ENCODE results near the gene CEP290.

Gene CEP290

DNA sequence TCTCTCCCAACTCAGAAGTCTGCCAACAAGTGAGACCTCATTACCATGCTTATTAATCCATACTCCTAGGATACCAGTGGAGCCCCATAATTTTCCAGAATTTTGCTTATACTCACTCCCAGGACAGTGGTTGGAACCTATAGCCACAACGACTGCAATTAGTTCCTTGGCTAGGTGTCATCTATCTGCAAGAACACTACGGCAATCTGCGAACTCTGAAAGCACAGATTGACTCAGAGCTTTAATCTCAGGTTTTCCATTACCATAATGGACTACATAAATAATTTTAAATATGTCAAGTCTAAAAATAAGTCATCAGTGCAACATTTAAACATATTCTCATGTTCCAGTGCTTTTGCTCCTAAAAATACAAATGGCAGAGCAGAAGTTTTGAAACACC, 33.7 kb upstream of the CEP290 start:
- Histone ChIP-seq H3K4me1 (no peaks in the 10 kb centered on the region), H3K9ac (no peak overlapping the region), H3K27ac (no peak overlapping the region), H2AFZ (no peak overlapping the region), H3K4me2 (ENCODE audit: low read length) (no peak overlapping the region), H3K27me3 (ENCODE audit: control insufficient read depth, insufficient read depth, low read length) (no peaks in the 10 kb centered on the region), H3K4me3 (ENCODE audit: low read depth, low read length) (no peak overlapping the region), H3K9me3 (ENCODE audit: control insufficient read depth, low read length) (no peaks in the 10 kb centered on the region), H3K36me3 (ENCODE audit: control insufficient read depth, insufficient read depth, low read length) (no peaks in the 10 kb centered on the region), H3K79me2 (no peaks in the 10 kb centered on the region)
- TF ChIP-seq, protein P1, sequence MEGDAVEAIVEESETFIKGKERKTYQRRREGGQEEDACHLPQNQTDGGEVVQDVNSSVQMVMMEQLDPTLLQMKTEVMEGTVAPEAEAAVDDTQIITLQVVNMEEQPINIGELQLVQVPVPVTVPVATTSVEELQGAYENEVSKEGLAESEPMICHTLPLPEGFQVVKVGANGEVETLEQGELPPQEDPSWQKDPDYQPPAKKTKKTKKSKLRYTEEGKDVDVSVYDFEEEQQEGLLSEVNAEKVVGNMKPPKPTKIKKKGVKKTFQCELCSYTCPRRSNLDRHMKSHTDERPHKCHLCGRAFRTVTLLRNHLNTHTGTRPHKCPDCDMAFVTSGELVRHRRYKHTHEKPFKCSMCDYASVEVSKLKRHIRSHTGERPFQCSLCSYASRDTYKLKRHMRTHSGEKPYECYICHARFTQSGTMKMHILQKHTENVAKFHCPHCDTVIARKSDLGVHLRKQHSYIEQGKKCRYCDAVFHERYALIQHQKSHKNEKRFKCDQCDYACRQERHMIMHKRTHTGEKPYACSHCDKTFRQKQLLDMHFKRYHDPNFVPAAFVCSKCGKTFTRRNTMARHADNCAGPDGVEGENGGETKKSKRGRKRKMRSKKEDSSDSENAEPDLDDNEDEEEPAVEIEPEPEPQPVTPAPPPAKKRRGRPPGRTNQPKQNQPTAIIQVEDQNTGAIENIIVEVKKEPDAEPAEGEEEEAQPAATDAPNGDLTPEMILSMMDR (IDR thresholded peaks at IDR 0.05): no peak

DNA sequence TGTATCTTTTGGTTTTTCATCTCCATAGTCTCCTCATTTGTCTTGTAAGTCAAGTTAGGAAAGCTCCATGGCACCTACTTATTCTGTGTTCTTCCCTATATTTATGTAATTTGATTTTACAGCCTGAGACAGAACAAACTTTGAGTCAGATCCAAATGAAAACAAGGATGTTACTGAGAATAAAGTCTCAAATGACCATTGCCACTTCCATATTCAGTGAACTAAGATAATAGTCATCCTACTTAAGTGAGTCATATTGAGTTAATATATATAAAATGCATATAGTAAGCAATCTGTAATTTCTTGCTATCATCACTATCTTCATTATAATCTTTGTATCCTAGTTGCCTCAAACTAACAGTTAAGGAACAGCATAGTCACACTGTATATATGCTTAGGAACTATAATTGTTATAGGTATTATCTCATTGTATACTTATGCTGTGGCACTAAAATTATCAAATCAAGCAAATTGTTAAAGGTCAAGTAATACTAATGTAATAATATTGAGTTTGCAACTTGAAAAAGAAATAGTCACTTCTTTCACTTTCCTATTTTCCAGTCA, 31.0 kb upstream of the CEP290 start:
- no peaks in the 10 kb centered on the region for H3K4me1 ChIP-seq
- H3K4me2 ChIP-seq (ENCODE audit: low read length): no peak overlapping the region
- H3K4me3 ChIP-seq (ENCODE audit: low read depth, low read length): no peak overlapping the region
- H3K79me2 ChIP-seq: no peaks in the 10 kb centered on the region
- no peak overlapping the region for H3K9ac ChIP-seq
- no peaks in the 10 kb centered on the region for H3K36me3 ChIP-seq (ENCODE audit: control insufficient read depth, insufficient read depth, low read length)
- H3K27me3 ChIP-seq (ENCODE audit: control insufficient read depth, insufficient read depth, low read length): no peaks in the 10 kb centered on the region
- no peak overlapping the region for H3K27ac ChIP-seq
- H2AFZ ChIP-seq: no peak overlapping the region
- TF ChIP-seq, protein P1 (IDR thresholded peaks at IDR 0.05): no peak
- H3K9me3 ChIP-seq (ENCODE audit: control insufficient read depth, low read length): no peaks in the 10 kb centered on the region

DNA sequence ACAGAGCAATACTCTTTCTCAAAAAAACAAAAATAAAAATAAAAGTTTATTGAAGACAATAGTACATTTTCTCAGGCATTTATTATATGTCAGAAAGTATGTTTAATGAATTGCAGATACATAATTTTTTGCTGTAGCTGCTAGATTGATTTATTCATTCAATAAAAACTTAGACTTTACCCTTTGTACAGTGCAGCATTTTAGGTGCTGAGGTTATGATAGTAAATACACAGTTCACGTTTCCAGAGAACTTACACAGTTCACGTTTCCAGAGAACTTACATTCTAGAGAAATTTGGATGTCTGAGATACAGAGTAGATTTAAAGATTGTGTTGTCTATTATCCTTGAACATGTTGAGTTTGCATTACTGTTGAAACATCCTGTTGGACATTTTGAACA, 25.5 kb upstream of the CEP290 start:
- Histone ChIP-seq H3K27ac (no peak overlapping the region), H2AFZ (no peak overlapping the region), H3K4me2 (ENCODE audit: low read length) (no peak overlapping the region), H3K79me2 (no peaks in the 10 kb centered on the region), H3K4me3 (ENCODE audit: low read depth, low read length) (no peak overlapping the region), H3K9ac (no peak overlapping the region), H3K4me1 (no peaks in the 10 kb centered on the region), H3K36me3 (ENCODE audit: control insufficient read depth, insufficient read depth, low read length) (no peaks in the 10 kb centered on the region), H3K27me3 (ENCODE audit: control insufficient read depth, insufficient read depth, low read length) (no peaks in the 10 kb centered on the region), H3K9me3 (ENCODE audit: control insufficient read depth, low read length) (no peaks in the 10 kb centered on the region)
- TF ChIP-seq, protein P1 (IDR thresholded peaks at IDR 0.05): no peak

DNA sequence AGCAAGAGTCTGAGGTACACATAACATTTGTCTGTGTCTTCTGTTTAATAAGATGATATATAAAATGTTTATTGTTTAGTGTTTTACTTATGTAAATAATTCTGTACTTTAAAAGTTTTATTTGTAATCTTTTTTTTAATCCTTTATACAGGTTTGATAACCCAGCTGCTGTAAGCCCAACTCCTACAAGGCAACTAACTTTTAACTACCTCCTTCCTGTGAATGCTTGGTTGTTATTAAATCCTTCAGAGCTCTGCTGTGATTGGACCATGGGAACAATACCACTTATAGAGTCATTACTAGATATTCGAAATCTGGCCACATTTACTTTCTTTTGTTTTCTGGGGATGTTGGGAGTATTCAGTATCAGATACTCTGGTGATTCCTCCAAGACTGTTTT, 24.3 kb upstream of the CEP290 start:
- no peaks in the 10 kb centered on the region for H3K27me3 ChIP-seq (ENCODE audit: control insufficient read depth, insufficient read depth, low read length)
- no peaks in the 10 kb centered on the region for H3K79me2 ChIP-seq
- H3K9ac ChIP-seq: no peak overlapping the region
- H3K4me1 ChIP-seq: no peaks in the 10 kb centered on the region
- no peak overlapping the region for H3K4me3 ChIP-seq (ENCODE audit: low read depth, low read length)
- no peak overlapping the region for H3K27ac ChIP-seq
- TF ChIP-seq, protein P1 (IDR thresholded peaks at IDR 0.05): no peak
- H2AFZ ChIP-seq: no peak overlapping the region
- H3K4me2 ChIP-seq (ENCODE audit: low read length): no peak overlapping the region
- no peaks in the 10 kb centered on the region for H3K36me3 ChIP-seq (ENCODE audit: control insufficient read depth, insufficient read depth, low read length)
- no peaks in the 10 kb centered on the region for H3K9me3 ChIP-seq (ENCODE audit: control insufficient read depth, low read length)

DNA sequence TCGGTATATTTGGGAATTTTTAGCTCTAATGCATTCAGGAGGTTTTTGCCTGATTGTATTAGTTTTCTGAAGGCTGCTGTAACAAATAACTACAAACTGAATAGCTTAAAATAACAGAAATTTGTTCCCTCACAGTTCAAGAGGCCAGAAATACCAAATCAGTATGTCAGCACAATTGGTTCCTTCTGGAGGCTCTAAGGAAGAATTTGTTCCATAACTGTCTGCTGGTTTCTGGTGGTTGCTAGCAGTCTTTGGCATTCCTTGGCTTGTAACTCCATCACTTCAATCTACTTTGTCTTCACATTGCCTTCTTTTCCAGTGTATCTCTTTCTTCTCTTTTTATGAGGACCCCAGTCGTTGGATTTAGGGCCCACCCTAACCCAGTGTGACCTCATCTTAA, 21.5 kb upstream of the CEP290 start:
- no peak overlapping the region for H2AFZ ChIP-seq
- H3K4me3 ChIP-seq (ENCODE audit: low read depth, low read length): no peak overlapping the region
- no peaks in the 10 kb centered on the region for H3K27me3 ChIP-seq (ENCODE audit: control insufficient read depth, insufficient read depth, low read length)
- no peak overlapping the region for H3K4me2 ChIP-seq (ENCODE audit: low read length)
- H3K4me1 ChIP-seq: no peaks in the 10 kb centered on the region
- no peaks in the 10 kb centered on the region for H3K9me3 ChIP-seq (ENCODE audit: control insufficient read depth, low read length)
- TF ChIP-seq, protein P1 (IDR thresholded peaks at IDR 0.05): no peak
- no peak overlapping the region for H3K9ac ChIP-seq
- H3K36me3 ChIP-seq (ENCODE audit: control insufficient read depth, insufficient read depth, low read length): no peaks in the 10 kb centered on the region
- H3K27ac ChIP-seq: no peak overlapping the region
- H3K79me2 ChIP-seq: no peaks in the 10 kb centered on the region

All from parathyroid adenoma (tissue), 2 donors.